CD14-positive monocyte (primary cell): ENCODE results near the gene PSMG4. TPM values are rescaled to one million over a fixed set of nuclear protein-coding genes. Genes with fewer than 3 reads are reported as not detected.

Experiments used
- DNase-seq, 3 donors: peaks; one replicate each; pipeline ENCODE4 v3.0.0-alpha.2; 2011 to 2022
- H2AFZ ChIP-seq: 2 replicates; pipeline ENCODE4 v1.6.0; 2012; ENCODE audit warnings: mild to moderate bottlenecking, low read depth, low read length, inconsistent platforms; ENCODE audit not compliant: insufficient read depth, poor library complexity, severe bottlenecking
- H3K27ac ChIP-seq, 2 donors: 1 replicate in 1 of 2; 2 replicates in 1 of 2; pipeline ENCODE4 v1.5.1; 2012 to 2013; ENCODE audit warnings: low read length in 2 of 2, control low read depth in 1 of 2, inconsistent platforms in 1 of 2, low read depth in 1 of 2, mild to moderate bottlenecking in 1 of 2
- H3K27me3 ChIP-seq, 2 donors: one replicate each; pipeline versions ENCODE4 v1.6.0 to v1.6.1; 2011 to 2013; ENCODE audit warnings: low read length in 2 of 2; ENCODE audit not compliant: control insufficient read depth in 2 of 2, insufficient read depth in 2 of 2
- H3K36me3 ChIP-seq, 2 donors: replicated peaks in 1 of 2; 1 replicate in 1 of 2; 2 replicates in 1 of 2; pipeline versions ENCODE4 v1.5.1 to v1.6.1; 2012 to 2013; ENCODE audit warnings: low read length in 2 of 2, control low read depth in 1 of 2, inconsistent platforms in 1 of 2, mild to moderate bottlenecking in 1 of 2; ENCODE audit not compliant: insufficient read depth in 2 of 2, control insufficient read depth in 1 of 2
- H3K4me1 ChIP-seq, 2 donors: 1 replicate in 1 of 2; 2 replicates in 1 of 2; pipeline versions ENCODE4 v1.5.1 to v1.6.1; 2012 to 2013; ENCODE audit warnings: low read length in 2 of 2, control low read depth in 1 of 2, inconsistent platforms in 1 of 2, mild to moderate bottlenecking in 1 of 2, moderate library complexity in 1 of 2; ENCODE audit not compliant: insufficient read depth in 2 of 2, control insufficient read depth in 1 of 2
- H3K4me2 ChIP-seq: replicated peaks from 2 replicates; pipeline ENCODE3; 2012; ENCODE audit warnings: low read length, moderate library complexity, mild to moderate bottlenecking; ENCODE audit not compliant: poor library complexity, severe bottlenecking; ENCODE audit errors: extremely low read depth
- H3K4me3 ChIP-seq, 3 experiments: fragments of 200-600 bp in 1 of 3; sonication (generic) in 1 of 3; replicated peaks in 1 of 3; 1 replicate in 2 of 3; 2 replicates in 1 of 3; pipeline ENCODE4 v1.5.1; 2011 to 2013; ENCODE audit warnings: low read length in 3 of 3, mild to moderate bottlenecking in 3 of 3, control low read depth in 2 of 3, low read depth in 2 of 3, inconsistent platforms in 1 of 3, moderate library complexity in 1 of 3
- H3K79me2 ChIP-seq: 2 replicates; pipeline ENCODE4 v1.6.0; 2012; ENCODE audit warnings: mild to moderate bottlenecking, control low read depth, inconsistent platforms, low read length, moderate library complexity; ENCODE audit not compliant: insufficient read depth
- H3K9ac ChIP-seq: 2 replicates; pipeline ENCODE4 v1.6.0; 2017; ENCODE audit warnings: low read length, mild to moderate bottlenecking; ENCODE audit not compliant: insufficient read depth, poor library complexity, severe bottlenecking
- H3K9me3 ChIP-seq, 2 donors: replicated peaks in 1 of 2; 1 replicate in 1 of 2; 2 replicates in 1 of 2; pipeline versions ENCODE4 v1.5.1 to v1.6.1; 2012 to 2013; ENCODE audit warnings: low read length in 2 of 2, control low read depth in 1 of 2; ENCODE audit not compliant: control insufficient read depth in 1 of 2, insufficient read depth in 1 of 2
- H4K20me1 ChIP-seq: 2 replicates; pipeline ENCODE4 v1.6.0; 2012; ENCODE audit warnings: mild to moderate bottlenecking, low read length, control low read depth, moderate library complexity; ENCODE audit not compliant: insufficient read depth
- H3K27ac Mint-ChIP-seq, 7 donors: one replicate each; pipeline ENCODE4 v1.8.0; 2020; ENCODE audit warnings: mild to moderate bottlenecking in 7 of 7, mixed read lengths in 7 of 7, moderate library complexity in 6 of 7, inconsistent platforms in 2 of 7
- H3K27me3 Mint-ChIP-seq, 3 donors: one replicate each; pipeline ENCODE4 v1.8.0; 2021 to 2022; ENCODE audit warnings: low read depth in 3 of 3, mild to moderate bottlenecking in 3 of 3, mixed read lengths in 3 of 3, moderate library complexity in 3 of 3, inconsistent platforms in 1 of 3
- H3K36me3 Mint-ChIP-seq, 2 donors: one replicate each; pipeline ENCODE4 v1.8.0; 2020; ENCODE audit warnings: mixed read lengths in 2 of 2, inconsistent platforms in 1 of 2, mild to moderate bottlenecking in 1 of 2
- H3K4me1 Mint-ChIP-seq: one replicate; pipeline ENCODE4 v1.8.0; 2020; ENCODE audit warnings: mild to moderate bottlenecking, mixed read lengths
- H3K4me3 Mint-ChIP-seq, 2 donors: one replicate each; pipeline ENCODE4 v1.8.0; 2020; ENCODE audit warnings: mild to moderate bottlenecking in 2 of 2, mixed read lengths in 2 of 2, moderate library complexity in 1 of 2
- H3K9me3 Mint-ChIP-seq, 7 donors: one replicate each; pipeline ENCODE4 v1.8.0; 2020 to 2022; ENCODE audit warnings: mixed read lengths in 7 of 7, mild to moderate bottlenecking in 6 of 7, moderate library complexity in 6 of 7, inconsistent platforms in 2 of 7
- CTCF ChIP-seq: fragments of 200-600 bp; IDR thresholded peaks from one replicate; pipeline ENCODE4 v1.8.0; 2022; ENCODE audit warnings: antibody characterized with exemption, mild to moderate bottlenecking
- WGBS: methylation state at CpG from one replicate; pipeline ENCODE4 v1.1.5; 2013; ENCODE audit warnings: missing lambda C conversion rate; ENCODE audit not compliant: insufficient coverage; 5-methylcytosine and 5-hydroxymethylcytosine counted together
- intact Hi-C, 2 donors: fragments of 100-400 bp; cut with micrococcal nuclease; formaldehyde crosslinking; loops; one replicate each; pipeline versions ENCODE4 v1.15.0 to v1.15.1; 2023
- polyA plus RNA-seq, 3 donors: library from polyadenylated mRNA; depleted of rRNA in 1 of 3; unstranded in 2 of 3; stranded (reverse) in 1 of 3; fragments of 300-500 nt in 2 of 3; fragments of >200 nt in 1 of 3; fragmentation: Illumina TruSeq in 2 of 3; gene quantifications; 1 replicate in 2 of 3; 2 replicates in 1 of 3; pipeline ENCODE4 v1.2.3, GENCODE V29; 2012 to 2021

Gene PSMG4
- polyA plus RNA-seq, 3 donors, result 23.6 to 31.1 (median 27.9) TPM

- H3K27ac Mint-ChIP-seq, result no peak overlapping the region
- Histone ChIP-seq H3K27ac (no peak overlapping the region), H3K4me3 (no peak overlapping the region), H3K9me3 (no peaks in the 10 kb centered on the region), H3K4me1 (peaks cover 2% of the 10 kb centered on the region in 2 donors), H3K9ac (no peak overlapping the region), H3K27me3 (no peaks in the 10 kb centered on the region), H4K20me1 (peaks cover 55% of the 10 kb centered on the region), H3K79me2 (peaks cover 34% of the 10 kb centered on the region), H3K36me3 (peaks cover 33 to 69% of the 10 kb centered on the region in 2 donors), H2AFZ (no peak overlapping the region), H3K4me2 (no peak overlapping the region)
- no peaks in the 10 kb centered on the region for H3K9me3 Mint-ChIP-seq
- H3K4me1 Mint-ChIP-seq, result peaks cover 18% of the 10 kb centered on the region
- H3K4me3 Mint-ChIP-seq, result no peak overlapping the region
- peaks cover 52 to 73% of the 10 kb centered on the region in 2 donors for H3K36me3 Mint-ChIP-seq
- TF ChIP-seq CTCF, result no peak
- intact Hi-C loops, result no loop called here
- WGBS, result 84% methylated on average over 8 of the region's 9 CpGs
- no peak for DNase-seq
- H3K27me3 Mint-ChIP-seq, result no peaks in the 10 kb centered on the region
Observed at GRCh38 chr6:3265671-3266070, 6.9 kb downstream of the PSMG4 start.

- H3K36me3 Mint-ChIP-seq, result peaks cover 53 to 73% of the 10 kb centered on the region in 2 donors
- no peak overlapping the region for H3K27ac Mint-ChIP-seq
- no peak overlapping the region for H3K4me3 ChIP-seq
- no peaks in the 10 kb centered on the region for H3K27me3 ChIP-seq
- no peaks in the 10 kb centered on the region for H3K4me1 ChIP-seq
- H3K9me3 Mint-ChIP-seq, result no peaks in the 10 kb centered on the region
- DNase-seq, result no peak
- H3K4me2 ChIP-seq, result no peak overlapping the region
- peaks cover 13% of the 10 kb centered on the region for H3K4me1 Mint-ChIP-seq
- no peak overlapping the region for H3K9ac ChIP-seq
- WGBS, result 60% methylated on average over 5 of the region's 9 CpGs
- H2AFZ ChIP-seq, result no peak overlapping the region
- H3K27ac ChIP-seq, result no peak overlapping the region
- TF ChIP-seq CTCF, result no peak
- peaks cover 30% of the 10 kb centered on the region for H3K79me2 ChIP-seq
- intact Hi-C loops, result no loop called here
- no peaks in the 10 kb centered on the region for H3K27me3 Mint-ChIP-seq
- peaks cover 36 to 74% of the 10 kb centered on the region in 2 donors for H3K36me3 ChIP-seq
- no peak overlapping the region for H3K4me3 Mint-ChIP-seq
- no peaks in the 10 kb centered on the region for H3K9me3 ChIP-seq
- H4K20me1 ChIP-seq, result peaks cover 54% of the 10 kb centered on the region
Observed at GRCh38 chr6:3266170-3266569, 7.4 kb downstream of the PSMG4 start.
